Endothelial cell (in vitro differentiated cells): Measurements from ENCODE around the gene R3HDM1. TPM values are rescaled to one million over a fixed set of nuclear protein-coding genes. Genes with fewer than 3 reads are reported as not detected.

Experiments used
- DNase-seq: peaks from one replicate; pipeline ENCODE4 v3.0.0; 2021; ENCODE audit warnings: low spot score
- H3K27ac Mint-ChIP-seq: one replicate; pipeline ENCODE4 v1.8.0; 2021; ENCODE audit warnings: mixed read lengths, inconsistent platforms; ENCODE audit not compliant: unreplicated experiment
- H3K27me3 Mint-ChIP-seq: one replicate; pipeline ENCODE4 v1.8.0; 2021; ENCODE audit warnings: mild to moderate bottlenecking, moderate library complexity, mixed read lengths, inconsistent platforms; ENCODE audit not compliant: unreplicated experiment
- H3K36me3 Mint-ChIP-seq: one replicate; pipeline ENCODE4 v1.8.0; 2021; ENCODE audit warnings: mild to moderate bottlenecking, low read depth, mixed read lengths, inconsistent platforms; ENCODE audit not compliant: unreplicated experiment
- H3K4me1 Mint-ChIP-seq: one replicate; pipeline ENCODE4 v1.8.0; 2021; ENCODE audit warnings: mild to moderate bottlenecking, mixed read lengths, inconsistent platforms; ENCODE audit not compliant: unreplicated experiment
- H3K4me3 Mint-ChIP-seq: one replicate; pipeline ENCODE4 v1.8.0; 2021; ENCODE audit warnings: mild to moderate bottlenecking, mixed read lengths, inconsistent platforms; ENCODE audit not compliant: unreplicated experiment
- H3K9me3 Mint-ChIP-seq: one replicate; pipeline ENCODE4 v1.8.0; 2021; ENCODE audit warnings: mixed read lengths, inconsistent platforms; ENCODE audit not compliant: unreplicated experiment
- CTCF ChIP-seq: fragments of 200-600 bp; sonication (generic); IDR thresholded peaks from one replicate; pipeline ENCODE4 v1.5.0; 2021; ENCODE audit warnings: antibody characterized with exemption; ENCODE audit not compliant: unreplicated experiment
- total RNA-seq: library from RNA; stranded (reverse); fragmentation: NEBNext Ultra II Directional; extraction: Animal tissue kit (Norgen Biotek cat#: 25700); gene quantifications from one replicate; pipeline ENCODE4 v1.2.1, GENCODE V29; 2021; ENCODE audit not compliant: unreplicated experiment

R3HDM1 gene
- total RNA-seq, 1 donor from 2014 or later, result 36.1 TPM

- Mint-ChIP-seq H3K36me3 (peaks cover 37% of the 10 kb centered on the region), H3K27me3 (no peaks in the 10 kb centered on the region), H3K4me1 (peaks cover 15% of the 10 kb centered on the region), H3K4me3 (peak overlapping the region; percentile 62), H3K27ac (no peak overlapping the region), H3K9me3 (no peaks in the 10 kb centered on the region)
- no peak for DNase-seq
- no peak for TF ChIP-seq CTCF
Measured at GRCh38 chr2:135756692-135757091, 225.4 kb downstream of the R3HDM1 start.

- Mint-ChIP-seq H3K4me3 (no peak overlapping the region), H3K27ac (peak overlapping the region; percentile 93)
Measured at GRCh38 chr2:135762022-135762421, 230.7 kb downstream of the R3HDM1 start.

GRCh38 chr2:135762530-135762929 is 231.2 kb downstream of the R3HDM1 start:
- H3K27ac Mint-ChIP-seq, result peak overlapping the region; percentile 93
- H3K36me3 Mint-ChIP-seq, result peaks cover 8% of the 10 kb centered on the region
- H3K27me3 Mint-ChIP-seq, result no peaks in the 10 kb centered on the region
- DNase-seq, result peak; percentile 10
- TF ChIP-seq CTCF, result no peak
- no peaks in the 10 kb centered on the region for H3K9me3 Mint-ChIP-seq
- H3K4me3 Mint-ChIP-seq, result no peak overlapping the region
- H3K4me1 Mint-ChIP-seq, result peaks cover 28% of the 10 kb centered on the region

More at GRCh38 chr2:135762022-135762421, 230.7 kb downstream of the R3HDM1 start:
- Mint-ChIP-seq H3K36me3 (peaks cover 9% of the 10 kb centered on the region), H3K4me1 (peaks cover 28% of the 10 kb centered on the region), H3K9me3 (no peaks in the 10 kb centered on the region), H3K27me3 (no peaks in the 10 kb centered on the region)
- no peak for DNase-seq
- no peak for TF ChIP-seq CTCF

- DNase-seq, result no peak
- Mint-ChIP-seq H3K27ac (no peak overlapping the region), H3K4me3 (no peak overlapping the region), H3K9me3 (no peaks in the 10 kb centered on the region), H3K4me1 (no peaks in the 10 kb centered on the region), H3K36me3 (peaks cover 36% of the 10 kb centered on the region), H3K27me3 (no peaks in the 10 kb centered on the region)
- no peak for TF ChIP-seq CTCF
Measured at GRCh38 chr2:135768863-135769262, 237.6 kb downstream of the R3HDM1 start.

GRCh38 chr2:135773319-135773718 is 242.0 kb downstream of the R3HDM1 start:
- Mint-ChIP-seq H3K36me3 (peaks cover 45% of the 10 kb centered on the region), H3K4me3 (peak overlapping the region; percentile 59), H3K27me3 (no peaks in the 10 kb centered on the region), H3K4me1 (no peaks in the 10 kb centered on the region), H3K27ac (peak overlapping the region; percentile 57), H3K9me3 (no peaks in the 10 kb centered on the region)
- DNase-seq, result no peak
- TF ChIP-seq CTCF, result no peak
